H1 (cell line): ENCODE measurements around the gene SCG3. TPM values are rescaled to one million over a fixed set of nuclear protein-coding genes. Genes with fewer than 3 reads are reported as not detected.

ENCODE experiments used
- CTCF ChIA-PET: fragments of 300-600 bp; sonication (Branson Sonifier 250); formaldehyde crosslinking; loops from one replicate; lab custom pipeline; 2021; ENCODE audit not compliant: partially characterized antibody; lab: Charles Lee
- POLR2A ChIA-PET: fragments of 300-600 bp; sonication (Branson Sonifier 250); formaldehyde crosslinking; loops from one replicate; lab custom pipeline; 2021; ENCODE audit warnings: inconsistent platforms; ENCODE audit not compliant: partially characterized antibody; lab: Charles Lee
- DNase-seq, 2 experiments: peaks; one replicate each; pipeline versions ENCODE4 v3.0.0 to v3.0.0-alpha.2; 2010 to 2022; ENCODE audit warnings: low spot score in 2 of 2, low read depth in 1 of 2, mixed read lengths in 1 of 2
- FAIRE-seq: peaks from 2 replicates; lab custom pipeline; 2011; peaks lifted over from hg19 to GRCh38; lab: Jason Lieb, UNC
- H2AFZ ChIP-seq: 2 replicates; pipeline ENCODE4 v1.8.1; 2012; ENCODE audit warnings: low read length, inconsistent platforms
- H2AK5ac ChIP-seq: 2 replicates; pipeline ENCODE4 v1.6.1; 2013; ENCODE audit warnings: low read depth, low read length
- H2BK120ac ChIP-seq: replicated peaks from 2 replicates; pipeline ENCODE3; 2013; ENCODE audit warnings: low read depth, low read length, inconsistent platforms
- H2BK12ac ChIP-seq: 2 replicates; pipeline ENCODE4 v1.6.1; 2013; ENCODE audit warnings: low read depth, low read length
- H2BK15ac ChIP-seq: 2 replicates; pipeline ENCODE4 v1.6.1; 2013; ENCODE audit warnings: low read length
- H2BK20ac ChIP-seq: 2 replicates; pipeline ENCODE4 v1.6.1; 2013; ENCODE audit warnings: low read length
- H2BK5ac ChIP-seq: 2 replicates; pipeline ENCODE4 v1.6.1; 2013; ENCODE audit warnings: low read depth, low read length
- H3K14ac ChIP-seq: 2 replicates; pipeline ENCODE4 v1.6.1; 2013; ENCODE audit warnings: inconsistent platforms; ENCODE audit not compliant: insufficient read length
- H3K18ac ChIP-seq: 2 replicates; pipeline ENCODE4 v1.6.1; 2013; ENCODE audit warnings: low read length; ENCODE audit errors: extremely low read depth
- H3K23ac ChIP-seq: 2 replicates; pipeline ENCODE4 v1.6.1; 2013; ENCODE audit warnings: inconsistent platforms; ENCODE audit not compliant: insufficient read length
- H3K23me2 ChIP-seq: 2 replicates; pipeline ENCODE4 v1.6.1; 2013; ENCODE audit warnings: low read depth, low read length
- H3K27ac ChIP-seq: 2 replicates; pipeline ENCODE4 v1.6.1; 2011; ENCODE audit warnings: low read depth, low read length, inconsistent platforms
- H3K27me3 ChIP-seq, 4 experiments: replicated peaks in 1 of 4; 1 replicate in 1 of 4; 2 replicates in 3 of 4; pipeline versions ENCODE4 v1.6.1 to v1.8.1; 2011 to 2013; ENCODE audit warnings: low read length in 3 of 4, mild to moderate bottlenecking in 3 of 4, inconsistent platforms in 2 of 4, mixed read lengths in 2 of 4, moderate library complexity in 1 of 4; ENCODE audit not compliant: control insufficient read depth in 3 of 4, insufficient read depth in 3 of 4; ENCODE audit errors: extremely low read depth in 1 of 4
- H3K36me3 ChIP-seq, 4 experiments: 2 replicates each; pipeline versions ENCODE4 v1.6.1 to v1.8.1; 2011 to 2013; ENCODE audit warnings: mild to moderate bottlenecking in 4 of 4, low read length in 3 of 4, moderate library complexity in 2 of 4, control low read depth in 1 of 4, inconsistent platforms in 1 of 4; ENCODE audit not compliant: insufficient read depth in 4 of 4, control insufficient read depth in 2 of 4
- H3K4ac ChIP-seq: replicated peaks from 2 replicates; pipeline ENCODE3; 2013; ENCODE audit warnings: low read length, low read depth, mixed read lengths, inconsistent platforms; ENCODE audit not compliant: insufficient read length
- H3K4me1 ChIP-seq, 4 experiments: replicated peaks in 1 of 4; 1 replicate in 1 of 4; 2 replicates in 3 of 4; pipeline versions ENCODE4 v1.6.1 to v1.8.1; 2011 to 2013; ENCODE audit warnings: low read length in 3 of 4, inconsistent platforms in 2 of 4, mixed read lengths in 1 of 4; ENCODE audit not compliant: insufficient read depth in 4 of 4, control insufficient read depth in 3 of 4
- H3K4me2 ChIP-seq, 2 experiments: 2 replicates each; pipeline versions ENCODE4 v1.6.1 to v1.8.1; 2011 to 2013; ENCODE audit warnings: low read depth in 2 of 2, low read length in 2 of 2, control low read depth in 1 of 2, inconsistent platforms in 1 of 2, mild to moderate bottlenecking in 1 of 2; ENCODE audit not compliant: insufficient read depth in 1 of 2
- H3K4me3 ChIP-seq, 4 experiments: fragments of 200-600, 300-600 bp in 1 of 4; sonication (generic), shearing (Covaris generic), sonication (Bioruptor Twin) in 1 of 4; 2 replicates each; pipeline versions ENCODE4 v1.5.1 to v1.8.1; 2011 to 2016; ENCODE audit warnings: low read length in 4 of 4, low read depth in 3 of 4, control low read depth in 2 of 4, inconsistent platforms in 2 of 4, mild to moderate bottlenecking in 2 of 4, mixed read lengths in 1 of 4, moderate library complexity in 1 of 4; ENCODE audit not compliant: insufficient read depth in 2 of 4; ENCODE audit errors: extremely low read depth in 1 of 4
- H3K56ac ChIP-seq: replicated peaks from 2 replicates; pipeline ENCODE3; 2013; ENCODE audit warnings: low read depth, mild to moderate bottlenecking, mixed read lengths, low read length, inconsistent platforms; ENCODE audit not compliant: insufficient read length
- H3K79me1 ChIP-seq: 2 replicates; pipeline ENCODE4 v1.6.1; 2013; ENCODE audit warnings: low read depth, low read length, control low read depth
- H3K79me2 ChIP-seq, 2 experiments: 2 replicates each; pipeline versions ENCODE4 v1.6.1 to v1.8.1; 2012 to 2013; ENCODE audit warnings: low read length in 2 of 2, mild to moderate bottlenecking in 2 of 2, inconsistent platforms in 1 of 2; ENCODE audit not compliant: insufficient read depth in 2 of 2, control insufficient read depth in 1 of 2
- H3K9ac ChIP-seq, 4 experiments: replicated peaks in 1 of 4; 1 replicate in 1 of 4; 2 replicates in 3 of 4; pipeline versions ENCODE4 v1.6.1 to v1.8.1; 2011 to 2013; ENCODE audit warnings: low read depth in 3 of 4, low read length in 3 of 4, control low read depth in 2 of 4, mild to moderate bottlenecking in 2 of 4, moderate library complexity in 2 of 4, inconsistent platforms in 1 of 4; ENCODE audit errors: extremely low read depth in 1 of 4
- H3K9me3 ChIP-seq, 2 experiments: 2 replicates each; pipeline versions ENCODE4 v1.6.1 to v1.8.1; 2012 to 2013; ENCODE audit warnings: mild to moderate bottlenecking in 2 of 2, moderate library complexity in 2 of 2, control low read depth in 1 of 2, inconsistent platforms in 1 of 2, low read depth in 1 of 2, low read length in 1 of 2, mixed read lengths in 1 of 2; ENCODE audit not compliant: insufficient read depth in 2 of 2
- H4K20me1 ChIP-seq, 2 experiments: replicated peaks in 1 of 2; 2 replicates each; pipeline versions ENCODE3 to v1.8.1; 2011 to 2013; ENCODE audit warnings: inconsistent platforms in 2 of 2, low read length in 2 of 2, mild to moderate bottlenecking in 1 of 2; ENCODE audit not compliant: insufficient read depth in 2 of 2, control insufficient read depth in 1 of 2
- H4K5ac ChIP-seq: 2 replicates; pipeline ENCODE4 v1.6.1; 2013; ENCODE audit warnings: low read length, low read depth, mixed read lengths, inconsistent platforms; ENCODE audit not compliant: insufficient read length
- H4K8ac ChIP-seq: 2 replicates; pipeline ENCODE4 v1.8.0; 2013; ENCODE audit warnings: mild to moderate bottlenecking, moderate library complexity, low read length, inconsistent platforms; ENCODE audit not compliant: insufficient read depth; ENCODE audit errors: extremely low read depth
- H4K91ac ChIP-seq: replicated peaks from 2 replicates; pipeline ENCODE3; 2013; ENCODE audit warnings: low read length, mixed read lengths, inconsistent platforms; ENCODE audit not compliant: insufficient read length
- BACH1 ChIP-seq: IDR thresholded peaks from 2 replicates; pipeline ENCODE4 v1.6.1; 2012; ENCODE audit warnings: low read length, improper control_type of control experiment
- HDAC2 ChIP-seq, 2 experiments: fragments of 300-600 bp in 1 of 2; sonication (generic) in 1 of 2; IDR thresholded peaks; 2 replicates each; pipeline ENCODE4 v1.6.1; 2011 to 2012; ENCODE audit warnings: low read depth in 2 of 2, low read length in 2 of 2, mild to moderate bottlenecking in 2 of 2, moderate library complexity in 2 of 2, borderline replicate concordance in 1 of 2, inconsistent platforms in 1 of 2
- WGBS, 2 experiments: shearing (Covaris generic) in 1 of 2; methylation state at CpG; one replicate each; pipeline versions ENCODE4 v1.1.6 to v1.1.7; 2013 to 2015; ENCODE audit warnings: low lambda C conversion rate in 2 of 2, mixed read lengths in 2 of 2, inconsistent platforms in 1 of 2, low coverage in 1 of 2, missing lambda C conversion rate in 1 of 2; ENCODE audit not compliant: insufficient replicate concordance in 2 of 2, insufficient coverage in 1 of 2, insufficient read length in 1 of 2; ENCODE audit errors: extremely low coverage in 1 of 2, missing lambda C conversion rate in 1 of 2; 5-methylcytosine and 5-hydroxymethylcytosine counted together
- polyA plus RNA-seq, 7 experiments: library from polyadenylated mRNA; depleted of rRNA in 3 of 7; stranded (reverse) in 5 of 7; unstranded in 2 of 7; fragments of >200 nt in 5 of 7; fragments of 200-250 nt in 2 of 7; gene quantifications; 1 replicate in 5 of 7; 2 replicates in 1 of 7; 4 replicates in 1 of 7; pipeline versions ENCODE4 v1.2.1 to v1.2.3, GENCODE V29; 2011 to 2013; ENCODE audit warnings: missing spikeins in 2 of 7, mixed read lengths in 2 of 7
- total RNA-seq: library from RNA; stranded (reverse); fragmentation: NEBNext Ultra II Directional; extraction: Animal tissue kit (Norgen Biotek cat#: 25700); gene quantifications from 2 replicates; pipeline ENCODE4 v1.2.1, GENCODE V29; 2021

SCG3 gene
- total and polyA plus RNA-seq, 2 of the 8 experiments (the other 6 are each of a cell fraction or from before 2014, with no cell fraction given), result 5.2 to 45.9 TPM

DNA sequence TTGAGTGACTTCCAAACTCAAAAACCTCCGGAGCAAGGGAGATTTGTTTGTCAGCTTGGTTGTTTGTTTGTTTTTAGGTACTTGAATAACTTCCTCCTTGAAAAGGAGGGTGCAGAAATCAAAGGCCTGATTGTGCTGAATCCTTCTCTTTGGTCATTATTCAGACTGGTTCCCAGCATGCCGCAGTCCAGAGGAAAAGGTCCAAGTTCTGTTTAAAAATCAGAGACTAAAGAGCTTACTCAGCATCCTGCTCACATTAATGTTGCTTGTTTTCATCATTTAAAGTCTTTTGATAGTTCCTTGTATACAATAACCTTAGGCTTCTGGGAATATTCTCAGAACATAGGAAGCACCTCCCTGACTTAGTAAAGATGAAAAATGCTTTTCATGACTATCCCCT lies 982 bp upstream of the SCG3 start:
- peak overlapping the region in 1 of 2 experiments; percentile 50; a peak in 1 of 4 replicates for H3K4me2 ChIP-seq
- H3K4me3 ChIP-seq, result peak overlapping the region in 1 of 4 experiments; percentile 91; a peak in 2 of 8 replicates
- DNase-seq (no peak), FAIRE-seq (no peak)
- H2AK5ac ChIP-seq, result no peak overlapping the region
- no peak overlapping the region for H4K91ac ChIP-seq
- H3K23ac ChIP-seq, result no peak overlapping the region
- no peak overlapping the region for H3K27ac ChIP-seq
- no peak for TF ChIP-seq HDAC2 (IDR thresholded peaks at IDR 0.05; ENCODE audit: borderline replicate concordance in 1 of 2, low read depth in 2 of 2, low read length in 2 of 2)
- no peak for TF ChIP-seq BACH1
- H2BK120ac ChIP-seq, result no peak overlapping the region
- no peak overlapping the region for H2BK5ac ChIP-seq
- no peaks in the 10 kb centered on the region for H3K9me3 ChIP-seq
- H3K56ac ChIP-seq, result no peak overlapping the region
- no peak overlapping the region for H2BK15ac ChIP-seq
- no peak overlapping the region for H3K14ac ChIP-seq
- ChIA-PET CTCF (interaction anchor here (1.0 to 5.3 kb wide), 3 partner anchors 8 to 95 kb away, joined by 3 to 34 read pairs (median 15); no protein-coding TSS in a partner anchor), POLR2A (interaction anchor here (1.1 to 2.7 kb wide), 2 partner anchors 13 to 58 kb away, joined by 4 to 13 read pairs; partner anchors contain the start of gene LYSMD2)
- H3K36me3 ChIP-seq, result no peaks in the 10 kb centered on the region; a peak in 1 of 8 replicates
- peaks cover 0 to 6% of the 10 kb centered on the region in 2 experiments; a peak in 2 of 4 replicates for H3K79me2 ChIP-seq
- no peaks in the 10 kb centered on the region for H3K79me1 ChIP-seq
- no peaks in the 10 kb centered on the region for H3K27me3 ChIP-seq
- H4K20me1 ChIP-seq, result no peaks in the 10 kb centered on the region
- no peak overlapping the region for H4K5ac ChIP-seq
- H3K4ac ChIP-seq, result no peak overlapping the region
- H2BK20ac ChIP-seq, result no peak overlapping the region
- H3K18ac ChIP-seq, result no peak overlapping the region
- no peaks in the 10 kb centered on the region for H3K4me1 ChIP-seq
- H3K9ac ChIP-seq, result no peak overlapping the region
- H2AFZ ChIP-seq, result 0 out of 2 replicates have a peak overlapping the region, but pooled peaks have one; percentile 98
- peaks cover 3% of the 10 kb centered on the region for H3K23me2 ChIP-seq
- no peak overlapping the region for H4K8ac ChIP-seq
- WGBS, 2 experiments, result 92% methylated on average over 2 of the region's 2 CpGs; no CpG with 5 or more reads in 1 of the 2 experiments
- no peak overlapping the region for H2BK12ac ChIP-seq
